HCT116 (cell line): ENCODE measurements around the gene CDON. TPM values are rescaled to one million over a fixed set of nuclear protein-coding genes. Genes with fewer than 3 reads are reported as not detected.

Source experiments
- ATAC-seq: fragments of 200-7000 bp; cut with Tn5 transposase; 2 replicates; pipeline ENCODE4 v1.9.1; 2020; ENCODE audit warnings: mild to moderate bottlenecking, moderate library complexity
- BruUV-seq: library from RNA; stranded (reverse); fragments of 400-500 nt; replicated peaks from 2 replicates; lab custom pipeline; 2021; lab: Mats Ljungman, UMichigan
- CTCF ChIA-PET: fragments of 300-600 bp; sonication (Branson Sonifier 250); formaldehyde crosslinking; loops from one replicate; lab custom pipeline; 2021; ENCODE audit warnings: antibody characterized with exemption; lab: Charles Lee
- POLR2A ChIA-PET: fragments of 300-600, 350-600 bp; sonication (Branson Sonifier 250); formaldehyde crosslinking; loops from one replicate; lab custom pipeline; 2021; ENCODE audit warnings: antibody characterized with exemption; lab: Charles Lee
- RAD21 ChIA-PET, 2 experiments: fragments of 300-600 bp; sonication (Branson Sonifier 250); formaldehyde crosslinking; loops; one replicate each; lab custom pipeline; 2023; ENCODE audit warnings: low total read pairs in 2 of 2; ENCODE audit not compliant: uncharacterized antibody in 2 of 2, unreplicated experiment in 2 of 2, low non-redundant PET in 1 of 2; lab: Charles Lee
- DNase-seq: peaks from one replicate; pipeline ENCODE4 v3.0.0-alpha.2; 2010; ENCODE audit warnings: low read depth, low spot score
- H2AFZ ChIP-seq: fragments of 200-600 bp; shearing (Covaris generic), sonication (generic); 2 replicates; pipeline ENCODE4 v1.6.1; 2017; ENCODE audit warnings: low read depth, mixed run types, mixed read lengths, antibody characterized with exemption, low read length; ENCODE audit not compliant: poor library complexity, severe bottlenecking
- H3K27ac ChIP-seq: 2 replicates; pipeline ENCODE4 v1.5.1; 2012; ENCODE audit warnings: low read depth, low read length
- H3K27me3 ChIP-seq: fragments of 200-600 bp; sonication (generic); 2 replicates; pipeline ENCODE4 v1.6.1; 2016; ENCODE audit warnings: mixed run types, low read length, mixed read lengths; ENCODE audit not compliant: insufficient read depth
- H3K36me3 ChIP-seq, 2 experiments: fragments of 200-500 bp in 1 of 2; fragments of 200-600 bp in 1 of 2; sonication (Bioruptor generic) in 1 of 2; sonication (generic) in 1 of 2; 2 replicates each; pipeline versions ENCODE4 v1.5.1 to v1.6.1; 2014 to 2016; ENCODE audit warnings: low read length in 2 of 2, inconsistent platforms in 1 of 2, mixed read lengths in 1 of 2, mixed run types in 1 of 2; ENCODE audit not compliant: insufficient read depth in 2 of 2, control insufficient read depth in 1 of 2
- H3K4me1 ChIP-seq, 2 experiments: fragments of 200-600 bp in 1 of 2; sonication (generic) in 1 of 2; 2 replicates each; pipeline versions ENCODE4 v1.5.1 to v1.6.1; 2012 to 2017; ENCODE audit warnings: low read length in 2 of 2, inconsistent platforms in 1 of 2, mild to moderate bottlenecking in 1 of 2, mixed read lengths in 1 of 2, mixed run types in 1 of 2, moderate library complexity in 1 of 2; ENCODE audit not compliant: insufficient read depth in 2 of 2, control insufficient read depth in 1 of 2
- H3K4me2 ChIP-seq: fragments of 200-600 bp; sonication (generic); 2 replicates; pipeline ENCODE4 v1.6.1; 2017; ENCODE audit warnings: mixed run types, low read length, mixed read lengths
- H3K4me3 ChIP-seq, 2 experiments: fragments of 200-600 bp in 1 of 2; sonication (generic) in 1 of 2; replicated peaks in 1 of 2; 2 replicates each; pipeline ENCODE4 v1.5.1; 2011 to 2016; ENCODE audit warnings: low read length in 2 of 2, control low read depth in 1 of 2, low read depth in 1 of 2, mild to moderate bottlenecking in 1 of 2, mixed read lengths in 1 of 2, mixed run types in 1 of 2
- H3K79me2 ChIP-seq: fragments of 200-600 bp; sonication (generic); 2 replicates; pipeline ENCODE4 v1.6.1; 2017; ENCODE audit warnings: mild to moderate bottlenecking, mixed run types, low read length, moderate library complexity, mixed read lengths; ENCODE audit not compliant: insufficient read depth
- H3K9ac ChIP-seq: fragments of 200-600 bp; sonication (generic); 2 replicates; pipeline ENCODE4 v1.6.1; 2016; ENCODE audit warnings: low read length, mixed read lengths
- H3K9me2 ChIP-seq: fragments of 200-600 bp; sonication (generic), shearing (Covaris generic); 2 replicates; pipeline ENCODE4 v1.6.1; 2017; ENCODE audit warnings: mixed run types, mild to moderate bottlenecking, moderate library complexity; ENCODE audit not compliant: insufficient read depth
- H3K9me3 ChIP-seq, 2 experiments: fragments of 200-500 bp in 1 of 2; fragments of 200-600 bp in 1 of 2; sonication (Bioruptor generic) in 1 of 2; sonication (generic) in 1 of 2; 2 replicates each; pipeline ENCODE4 v1.6.1; 2014 to 2017; ENCODE audit warnings: low read length in 2 of 2, mixed read lengths in 2 of 2, inconsistent platforms in 1 of 2, low read depth in 1 of 2, mild to moderate bottlenecking in 1 of 2, mixed run types in 1 of 2, moderate library complexity in 1 of 2; ENCODE audit not compliant: control insufficient read depth in 1 of 2, insufficient read depth in 1 of 2
- H4K20me1 ChIP-seq: fragments of 200-600 bp; sonication (generic), shearing (Covaris generic); 2 replicates; pipeline ENCODE4 v1.6.1; 2017; ENCODE audit warnings: mixed run types, mild to moderate bottlenecking, moderate library complexity; ENCODE audit not compliant: insufficient read depth
- CEBPB ChIP-seq: IDR thresholded peaks from 2 replicates; pipeline ENCODE4 v1.6.1; 2012; ENCODE audit warnings: low read depth
- EGR1 ChIP-seq: IDR thresholded peaks from 2 replicates; pipeline ENCODE4 v1.6.1; 2012; ENCODE audit warnings: low read depth
- FOSL1 ChIP-seq: IDR thresholded peaks from 2 replicates; pipeline ENCODE4 v1.6.1; 2012; ENCODE audit warnings: low read depth
- JUND ChIP-seq: IDR thresholded peaks from 2 replicates; pipeline ENCODE4 v1.6.1; 2012
- POLR2AphosphoS5 ChIP-seq: IDR thresholded peaks from 2 replicates; pipeline ENCODE4 v1.6.1; 2011; ENCODE audit warnings: mild to moderate bottlenecking, low read depth, low read length, moderate library complexity
- RAD21 ChIP-seq: IDR thresholded peaks from 2 replicates; pipeline ENCODE4 v1.6.1; 2012; ENCODE audit warnings: low read depth, mild to moderate bottlenecking
- ZBTB33 ChIP-seq: IDR thresholded peaks from 2 replicates; pipeline ENCODE4 v1.6.1; 2011; ENCODE audit warnings: mild to moderate bottlenecking, low read length, moderate library complexity; ENCODE audit not compliant: insufficient replicate concordance; ENCODE audit errors: extremely low read depth
- intact Hi-C: fragments of 100-400 bp; cut with micrococcal nuclease; formaldehyde crosslinking; loops from 2 replicates; pipeline ENCODE4 v1.10.0; 2022
- total RNA-seq: library from RNA; stranded (reverse); gene quantifications from one replicate; pipeline ENCODE4 v1.2.1, GENCODE V29; 2021; ENCODE audit not compliant: unreplicated experiment

CDON gene
- total RNA-seq, 1 experiment from 2014 or later: 16.9 TPM

DNA sequence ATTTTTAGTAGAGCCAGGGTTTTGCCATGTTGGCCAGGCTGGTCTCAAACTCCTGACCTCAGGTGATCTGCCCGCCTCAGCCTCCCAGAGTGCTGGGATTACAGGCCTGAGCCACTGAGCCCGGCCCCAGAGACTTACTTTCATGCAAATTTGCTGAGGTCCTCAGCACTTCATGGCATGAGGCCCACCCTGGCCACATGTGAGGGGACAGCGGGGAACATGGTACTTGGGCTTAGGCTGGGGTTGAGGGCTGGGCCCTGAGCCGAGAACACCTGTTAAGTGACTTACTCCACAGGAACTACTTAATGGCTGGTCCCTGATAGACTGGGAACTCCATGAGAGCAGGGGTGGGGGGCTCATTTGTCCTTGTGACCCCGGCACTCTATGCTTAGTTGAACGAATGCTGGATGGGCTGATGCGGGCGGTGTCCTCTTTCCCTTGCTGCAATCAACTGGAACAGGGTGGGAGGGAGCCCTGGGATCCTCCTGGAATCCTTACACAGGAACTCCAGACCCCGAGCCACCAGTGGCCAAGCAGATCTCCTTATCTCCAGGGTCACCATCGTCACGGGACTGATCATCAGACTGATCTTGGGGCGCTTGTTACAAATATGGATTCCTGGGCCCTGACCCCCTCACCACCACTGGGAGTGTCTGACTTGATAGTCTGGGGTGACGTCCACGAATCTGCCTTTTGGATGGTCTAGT lies 115.8 kb downstream of the CDON start:
- Histone ChIP-seq H3K9me2 (no peaks in the 10 kb centered on the region), H3K4me2 (no peak overlapping the region), H3K9me3 (no peaks in the 10 kb centered on the region), H4K20me1 (no peaks in the 10 kb centered on the region), H2AFZ (no peak overlapping the region), H3K9ac (no peak overlapping the region), H3K4me1 (peaks cover 7 to 14% of the 10 kb centered on the region in 2 experiments), H3K79me2 (no peaks in the 10 kb centered on the region), H3K27ac (no peak overlapping the region), H3K36me3 (no peaks in the 10 kb centered on the region), H3K4me3 (no peak overlapping the region), H3K27me3 (no peaks in the 10 kb centered on the region)
- no TSS peak for BruUV-seq
- ATAC-seq (no peak), DNase-seq (no peak)
- ChIA-PET RAD21 (no interaction called here), CTCF (no interaction called here), POLR2A (no interaction called here)
- intact Hi-C loops: no loop called here
- TF ChIP-seq JUND (no peak), FOSL1 (no peak), CEBPB (no peak), POLR2AphosphoS5 (no peak), ZBTB33 (no peak), RAD21 (no peak), EGR1 (no peak)
